GM18511 (cell line): ENCODE results near the gene PRKCZ.
"Not testable (repeated sequence)": the region's sequence is repeated elsewhere in the genome, so short reads cannot be mapped to it uniquely, and the experiment has no call there.

Source experiments
- ATAC-seq: cut with Tn5 transposase; IDR thresholded peaks from one replicate; pipeline ENCODE4 v1.9.1; 2021; ENCODE audit warnings: mild to moderate bottlenecking, moderate library complexity; ENCODE audit not compliant: unreplicated experiment

PRKCZ gene

GRCh38 chr1:2110738-2111673 is 60.8 kb downstream of the PRKCZ start:
- ATAC-seq, result no peak

DNA sequence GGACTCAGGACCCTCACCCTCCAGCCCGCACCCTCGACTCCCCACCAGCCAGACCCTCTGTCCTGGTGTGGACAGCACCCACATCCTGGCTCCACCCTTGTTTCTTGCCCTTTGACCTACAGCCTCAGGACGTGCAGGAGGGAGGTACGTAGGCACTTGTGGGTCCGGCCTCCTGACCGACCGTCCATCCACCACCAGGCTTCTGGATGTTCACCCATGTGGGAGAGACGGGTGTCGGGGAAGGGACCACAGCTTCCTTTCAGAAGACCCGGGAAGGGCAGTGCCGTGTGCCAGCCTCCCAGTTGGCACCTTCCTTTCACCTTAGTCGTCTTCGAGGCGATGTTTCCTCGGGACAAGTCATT is 61.4 kb downstream of the PRKCZ start:
- no peak for ATAC-seq

DNA sequence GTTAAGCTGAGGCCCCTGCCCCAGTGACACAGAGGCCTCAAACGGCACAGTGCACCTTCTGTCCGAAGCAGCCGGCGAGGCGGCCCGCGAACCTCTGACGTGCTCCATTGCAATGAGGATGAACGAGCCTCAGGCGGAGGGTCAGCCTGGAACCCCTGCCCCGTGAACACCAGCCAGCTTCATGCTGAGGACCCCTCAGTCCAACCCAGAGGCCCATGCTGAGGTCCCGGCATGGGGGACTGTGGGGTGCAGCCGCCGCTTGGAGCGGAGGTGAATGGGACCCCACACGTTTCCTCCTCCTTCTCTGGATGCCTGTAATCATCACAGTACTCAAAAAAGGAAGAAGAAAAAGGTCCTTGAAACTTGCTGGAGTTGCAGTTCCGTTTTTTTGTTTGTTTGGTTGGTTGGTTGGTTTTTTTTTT is 62.1 kb downstream of the PRKCZ start:
- ATAC-seq, result no peak

DNA sequence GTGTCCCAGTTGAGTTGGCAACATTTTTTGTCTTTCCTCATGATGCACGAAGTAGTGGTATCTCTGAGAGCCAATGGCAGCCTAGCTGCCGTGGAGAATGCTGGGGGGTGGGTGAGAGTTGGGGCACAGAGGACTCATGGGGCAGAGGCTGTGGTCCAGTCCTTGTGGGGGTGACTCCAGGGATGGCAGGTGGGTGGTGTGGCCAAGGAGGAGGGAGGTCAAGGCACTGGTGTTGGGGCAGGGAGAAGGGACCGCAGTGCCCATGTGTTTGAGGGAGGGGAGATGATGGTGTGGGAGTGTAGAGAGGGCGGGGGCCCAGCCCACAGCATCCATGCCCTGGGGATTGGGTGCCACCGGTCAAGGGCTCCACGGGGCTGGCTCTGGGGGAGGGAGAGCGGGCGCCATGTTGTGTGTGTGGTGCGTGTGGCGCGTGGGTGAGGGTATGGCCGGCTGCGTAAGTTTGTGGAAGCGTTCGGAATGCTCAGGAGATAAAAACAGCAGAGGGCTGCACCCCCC is 63.5 kb downstream of the PRKCZ start:
- no peak for ATAC-seq

- ATAC-seq, result not testable (repeated sequence)
Measured at GRCh38 chr1:2114635-2115007, 64.4 kb downstream of the PRKCZ start.

- no peak for ATAC-seq
Measured at GRCh38 chr1:2115008-2115641, 64.9 kb downstream of the PRKCZ start.

- ATAC-seq, result no peak
Measured at GRCh38 chr1:2115702-2116341, 65.6 kb downstream of the PRKCZ start.

- no peak for ATAC-seq
Measured at GRCh38 chr1:2119886-2120285, 69.7 kb downstream of the PRKCZ start.

- no peak for ATAC-seq
Measured at GRCh38 chr1:2121101-2121691, 71.0 kb downstream of the PRKCZ start.

DNA sequence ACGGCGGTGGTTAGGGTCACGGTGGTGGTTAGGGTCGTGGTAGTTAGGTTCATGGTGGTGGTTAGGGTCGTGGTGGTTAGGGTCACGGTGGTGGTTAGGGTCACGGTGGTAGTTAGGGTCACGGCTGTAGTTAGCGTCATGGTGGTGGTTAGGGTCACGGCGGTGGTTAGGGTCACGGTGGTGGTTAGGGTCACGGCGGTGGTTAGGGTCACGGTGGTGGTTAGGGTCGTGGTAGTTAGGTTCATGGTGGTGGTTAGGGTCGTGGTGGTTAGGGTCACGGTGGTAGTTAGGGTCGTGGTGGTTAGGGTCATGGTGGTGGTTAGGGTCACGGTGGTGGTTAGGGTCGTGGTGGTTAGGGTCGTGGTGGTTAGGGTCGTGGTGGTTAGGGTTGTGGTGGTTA is 71.6 kb downstream of the PRKCZ start:
- not testable (repeated sequence) for ATAC-seq

GRCh38 chr1:2124446-2125198 is 74.4 kb downstream of the PRKCZ start:
- ATAC-seq, result no peak

- ATAC-seq, result no peak
Measured at GRCh38 chr1:2125350-2126211, 75.4 kb downstream of the PRKCZ start.

- no peak for ATAC-seq
Measured at GRCh38 chr1:2126331-2127186, 76.3 kb downstream of the PRKCZ start.

DNA sequence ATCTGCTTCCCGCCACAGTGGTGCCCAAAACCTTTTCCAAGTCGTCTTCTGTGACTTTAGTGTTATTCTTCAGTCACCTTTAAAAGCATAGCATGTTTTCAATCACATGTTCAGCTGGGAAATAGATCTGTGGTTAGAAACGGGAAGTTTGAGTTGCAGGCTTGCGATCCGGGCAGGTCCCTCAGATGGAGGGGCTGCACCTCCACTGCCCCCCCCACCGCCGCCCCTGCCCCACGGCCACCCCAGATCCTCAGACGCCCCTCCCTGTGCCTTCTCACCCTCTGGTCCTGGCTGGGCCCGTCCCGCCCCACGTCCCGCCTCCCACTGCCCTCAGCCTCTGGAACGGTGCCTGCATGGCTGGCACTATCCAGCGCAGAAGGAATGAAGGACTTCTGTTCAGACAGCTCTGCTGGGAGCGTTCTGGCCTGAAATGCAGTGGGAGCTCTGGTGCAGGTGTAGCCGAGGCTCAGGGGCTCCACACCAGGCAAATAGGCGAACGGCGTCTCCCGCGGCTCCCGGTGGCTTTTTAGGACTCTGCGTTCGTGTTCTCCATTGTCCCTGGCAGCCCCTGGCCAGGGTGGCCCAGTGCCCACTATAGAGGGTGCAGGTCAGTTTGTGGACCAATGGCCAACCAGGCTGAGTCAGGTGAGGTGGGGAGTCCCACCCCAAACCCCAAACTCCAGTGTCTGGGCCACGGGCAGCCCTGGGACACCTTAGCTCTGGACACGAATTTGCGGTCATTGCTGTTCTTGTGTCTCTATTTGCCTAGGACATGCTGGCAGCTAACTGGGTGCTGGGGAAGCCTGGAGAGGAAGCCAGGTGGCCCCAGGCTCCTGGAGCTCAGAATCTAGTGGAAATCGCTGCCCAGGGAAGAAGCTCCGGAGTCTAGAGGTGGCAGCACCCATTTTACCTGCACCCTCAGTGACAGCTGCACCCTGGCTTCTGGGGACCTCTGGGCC is 77.3 kb downstream of the PRKCZ start:
- ATAC-seq, result no peak

- ATAC-seq, result no peak
Measured at GRCh38 chr1:2128189-2128901, 78.1 kb downstream of the PRKCZ start.

- no peak for ATAC-seq
Measured at GRCh38 chr1:2129256-2129943, 79.2 kb downstream of the PRKCZ start.
